OCI-LY7 (cell line): Measurements from ENCODE around the gene SMIM35.

Experiments used
- CTCF ChIP-seq: fragments of 200-600 bp; sonication (generic); conservative IDR thresholded peaks from 2 replicates; pipeline ENCODE4 v1.5.1; 2014; ENCODE audit warnings: mild to moderate bottlenecking, antibody characterized with exemption, low read length, moderate library complexity, mixed read lengths
- EZH2phosphoT487 ChIP-seq: fragments of 200-600 bp; sonication (generic); IDR thresholded peaks from 2 replicates; pipeline ENCODE4 v1.6.1; 2018; ENCODE audit warnings: low read depth, borderline replicate concordance, mild to moderate bottlenecking, mixed run types, antibody characterized with exemption, low read length, moderate library complexity, mixed read lengths

GRCh38 chr11:118017111-118017510 is 69.7 kb downstream of the SMIM35 start:
- TF ChIP-seq EZH2phosphoT487 = no peak
- TF ChIP-seq CTCF = no peak
